Calu3 (cell line): ENCODE data around the gene PRPF8. TPM values are rescaled to one million over a fixed set of nuclear protein-coding genes. Genes with fewer than 3 reads are reported as not detected.
"Not testable (repeated sequence)": the region's sequence is repeated elsewhere in the genome, so short reads cannot be mapped to it uniquely, and the experiment has no call there.

Source experiments
- BruUV-seq: library from RNA; stranded (reverse); fragments of 400-500 nt; replicated peaks from 2 replicates; lab custom pipeline; 2021; lab: Mats Ljungman, UMichigan
- CTCF ChIA-PET: fragments of 300-600 bp; sonication (Branson Sonifier 250); formaldehyde crosslinking; loops from one replicate; lab custom pipeline; 2022; ENCODE audit warnings: antibody characterized with exemption; lab: Charles Lee
- DNase-seq: peaks from one replicate; pipeline ENCODE4 v3.0.0; 2022
- H3K27ac Mint-ChIP-seq: one replicate; pipeline ENCODE4 v1.8.0; 2022; ENCODE audit warnings: mixed read lengths; ENCODE audit not compliant: unreplicated experiment
- H3K27me3 Mint-ChIP-seq: one replicate; pipeline ENCODE4 v1.8.0; 2022; ENCODE audit warnings: mixed read lengths; ENCODE audit not compliant: unreplicated experiment
- H3K36me3 Mint-ChIP-seq: one replicate; pipeline ENCODE4 v1.8.0; 2022; ENCODE audit warnings: mild to moderate bottlenecking, moderate library complexity, mixed read lengths; ENCODE audit not compliant: insufficient read depth, unreplicated experiment
- H3K4me1 Mint-ChIP-seq: one replicate; pipeline ENCODE4 v1.8.0; 2022; ENCODE audit warnings: mild to moderate bottlenecking, low read depth, mixed read lengths; ENCODE audit not compliant: unreplicated experiment
- H3K4me3 Mint-ChIP-seq: one replicate; pipeline ENCODE4 v1.8.0; 2022; ENCODE audit warnings: mild to moderate bottlenecking, low read depth, moderate library complexity, mixed read lengths; ENCODE audit not compliant: unreplicated experiment
- H3K9me3 Mint-ChIP-seq: one replicate; pipeline ENCODE4 v1.8.0; 2022; ENCODE audit warnings: low read depth, mixed read lengths; ENCODE audit not compliant: unreplicated experiment
- CTCF ChIP-seq: fragments of 200-600 bp; IDR thresholded peaks from one replicate; pipeline ENCODE4 v1.8.0; 2022; ENCODE audit warnings: antibody characterized with exemption; ENCODE audit not compliant: unreplicated experiment
- intact Hi-C: fragments of 100-400 bp; cut with micrococcal nuclease; formaldehyde crosslinking; loops from one replicate; pipeline ENCODE4 v1.10.0; 2022; ENCODE audit not compliant: unreplicated experiment
- total RNA-seq: library from RNA; stranded (reverse); gene quantifications from 2 replicates; pipeline ENCODE4 v1.2.3, GENCODE V29; 2022

The PRPF8 gene
- total RNA-seq, 1 experiment from 2014 or later = 206 TPM

- CTCF ChIA-PET = no interaction called here
- Mint-ChIP-seq H3K9me3 (no peaks in the 10 kb centered on the region), H3K27me3 (peaks cover 18% of the 10 kb centered on the region), H3K27ac (no peak overlapping the region), H3K4me3 (no peak overlapping the region), H3K36me3 (peaks cover 33% of the 10 kb centered on the region), H3K4me1 (peaks cover 9% of the 10 kb centered on the region)
- intact Hi-C loops = no loop called here
- no peak for DNase-seq
- no peak for TF ChIP-seq CTCF
- BruUV-seq = no TSS peak
Measured at GRCh38 chr17:1707107-1707506, 22.4 kb upstream of the PRPF8 start.

- CTCF ChIA-PET = interaction anchor here (0.8 kb wide), 1 partner anchor 9 kb away, joined by 3 read pairs; no protein-coding TSS in a partner anchor
- Mint-ChIP-seq H3K4me3 (no peak overlapping the region), H3K4me1 (no peaks in the 10 kb centered on the region), H3K27me3 (peaks cover 18% of the 10 kb centered on the region), H3K36me3 (peaks cover 12% of the 10 kb centered on the region), H3K9me3 (no peaks in the 10 kb centered on the region), H3K27ac (no peak overlapping the region)
- no peak for DNase-seq
- TF ChIP-seq CTCF = no peak
- intact Hi-C loops = no loop called here
- no TSS peak for BruUV-seq
Measured at GRCh38 chr17:1705004-1705403, 20.3 kb upstream of the PRPF8 start.

GRCh38 chr17:1703063-1703462, 18.4 kb upstream of the PRPF8 start:
- TF ChIP-seq CTCF = no peak
- H3K4me1 Mint-ChIP-seq = no peaks in the 10 kb centered on the region
- no peak for DNase-seq
- no peak overlapping the region for H3K27ac Mint-ChIP-seq
- H3K9me3 Mint-ChIP-seq = no peaks in the 10 kb centered on the region
- intact Hi-C loops = no loop called here
- CTCF ChIA-PET = no interaction called here
- no peak overlapping the region for H3K4me3 Mint-ChIP-seq
- H3K36me3 Mint-ChIP-seq = peaks cover 6% of the 10 kb centered on the region
- peaks cover 18% of the 10 kb centered on the region for H3K27me3 Mint-ChIP-seq
- no TSS peak for BruUV-seq

- H3K27ac Mint-ChIP-seq, H3K27me3 Mint-ChIP-seq, DNase-seq, H3K36me3 Mint-ChIP-seq, H3K4me1 Mint-ChIP-seq, H3K4me3 Mint-ChIP-seq, CTCF ChIA-PET, BruUV-seq, H3K9me3 Mint-ChIP-seq, intact Hi-C loops: not testable (repeated sequence)
Measured at GRCh38 chr17:1699891-1700290, 15.2 kb upstream of the PRPF8 start.

- no peak overlapping the region for H3K27ac Mint-ChIP-seq
- intact Hi-C loops = no loop called here
- CTCF ChIA-PET = interaction anchor here (0.7 kb wide), 1 partner anchor 172 kb away, joined by 8 read pairs; no protein-coding TSS in a partner anchor
- H3K4me1 Mint-ChIP-seq = no peaks in the 10 kb centered on the region
- no peak overlapping the region for H3K4me3 Mint-ChIP-seq
- H3K9me3 Mint-ChIP-seq = no peaks in the 10 kb centered on the region
- no TSS peak for BruUV-seq
- no peak for TF ChIP-seq CTCF
- H3K27me3 Mint-ChIP-seq = no peaks in the 10 kb centered on the region
- no peak for DNase-seq
- H3K36me3 Mint-ChIP-seq = no peaks in the 10 kb centered on the region
Measured at GRCh38 chr17:1697681-1698080, 13.0 kb upstream of the PRPF8 start.
